ENCODE measurements around the gene ALKBH3.

ALKBH3 gene

DNA sequence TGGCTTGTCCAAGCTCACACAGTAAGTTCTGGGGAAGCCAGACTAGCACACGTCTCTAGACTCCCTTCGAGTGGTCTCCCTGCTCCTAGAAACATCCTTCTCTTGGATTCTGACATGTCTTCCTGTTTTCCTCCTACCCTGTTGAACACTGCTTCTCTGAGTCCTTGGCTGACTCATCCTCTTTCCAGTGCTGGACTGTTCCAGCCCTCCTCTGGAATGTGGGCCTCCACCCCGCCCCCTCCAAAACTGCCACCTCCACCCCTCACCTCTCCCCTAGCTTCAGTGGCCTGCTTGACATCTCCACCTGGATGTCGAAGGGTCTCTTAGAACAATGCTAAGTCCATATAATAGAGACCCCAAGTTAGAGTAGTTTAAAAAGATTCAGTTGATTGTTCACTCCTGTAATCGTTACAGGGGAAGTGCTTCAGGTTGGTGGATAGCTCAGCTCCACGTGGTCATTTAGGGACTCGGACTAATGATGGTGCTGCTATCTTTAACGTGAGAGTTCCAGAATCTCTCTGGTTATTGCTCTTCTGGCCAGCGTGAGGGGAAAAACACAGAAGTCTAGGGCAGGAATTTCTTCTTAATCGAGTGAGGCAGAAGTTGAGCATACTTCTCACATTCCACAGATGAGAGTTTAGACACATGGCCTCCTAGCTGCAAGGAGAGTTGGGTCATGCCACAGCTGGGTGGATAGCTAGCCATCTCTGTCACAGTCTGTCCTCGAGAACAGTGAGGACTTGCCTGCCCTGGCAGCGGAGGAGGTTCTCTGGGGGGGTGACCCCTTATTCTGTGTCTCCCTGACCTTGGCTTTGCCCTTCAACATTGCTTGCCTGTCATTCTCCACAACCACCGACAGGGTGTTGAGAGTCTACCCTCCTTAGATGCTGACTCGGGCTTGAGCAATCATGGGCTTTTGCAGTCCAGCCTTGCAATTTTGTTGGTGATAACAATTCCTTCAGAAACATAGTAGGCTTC lies 57.1 kb downstream of the ALKBH3 start:
- no peak for DNase-seq (ENCODE audit: low read depth in 2 of 2)

GRCh38 chr11:43941257-43941994 lies 60.8 kb downstream of the ALKBH3 start:
- no peak for DNase-seq (ENCODE audit: low read depth in 2 of 2)

DNA sequence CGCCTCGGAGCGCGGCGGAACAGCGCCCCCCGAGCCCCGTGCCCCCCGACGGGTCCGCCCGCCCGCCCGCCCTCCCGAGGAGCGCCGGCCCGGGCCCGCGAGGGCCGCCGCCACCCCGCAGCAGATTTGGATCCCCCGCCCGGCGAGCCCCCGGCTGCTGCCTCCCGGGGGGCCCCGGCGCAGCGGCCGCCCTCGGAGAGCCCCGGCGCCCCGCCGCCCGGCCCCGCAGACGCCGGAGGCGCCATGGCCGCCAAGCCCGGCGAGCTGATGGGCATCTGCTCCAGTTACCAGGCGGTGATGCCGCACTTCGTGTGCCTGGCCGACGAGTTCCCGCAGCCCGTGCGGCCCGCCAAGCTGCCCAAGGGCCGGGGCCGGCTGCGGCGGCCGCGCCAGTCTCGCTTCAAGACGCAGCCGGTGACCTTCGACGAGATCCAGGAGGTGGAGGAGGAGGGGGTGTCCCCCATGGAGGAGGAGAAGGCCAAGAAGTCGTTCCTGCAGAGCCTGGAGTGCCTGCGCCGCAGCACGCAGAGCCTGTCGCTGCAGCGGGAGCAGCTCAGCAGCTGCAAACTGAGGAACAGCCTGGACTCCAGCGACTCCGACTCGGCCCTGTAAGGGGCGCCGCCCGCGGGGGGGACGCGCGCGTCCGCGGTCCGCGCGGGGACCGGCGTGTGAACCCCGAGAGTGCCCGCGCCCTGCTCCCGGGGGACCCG lies 62.2 kb downstream of the ALKBH3 start:
- DNase-seq (ENCODE audit: low read depth in 2 of 2), result no peak

GRCh38 chr11:43943372-43943930 lies 62.8 kb downstream of the ALKBH3 start:
- DNase-seq (ENCODE audit: low read depth in 2 of 2), result no peak

DNA sequence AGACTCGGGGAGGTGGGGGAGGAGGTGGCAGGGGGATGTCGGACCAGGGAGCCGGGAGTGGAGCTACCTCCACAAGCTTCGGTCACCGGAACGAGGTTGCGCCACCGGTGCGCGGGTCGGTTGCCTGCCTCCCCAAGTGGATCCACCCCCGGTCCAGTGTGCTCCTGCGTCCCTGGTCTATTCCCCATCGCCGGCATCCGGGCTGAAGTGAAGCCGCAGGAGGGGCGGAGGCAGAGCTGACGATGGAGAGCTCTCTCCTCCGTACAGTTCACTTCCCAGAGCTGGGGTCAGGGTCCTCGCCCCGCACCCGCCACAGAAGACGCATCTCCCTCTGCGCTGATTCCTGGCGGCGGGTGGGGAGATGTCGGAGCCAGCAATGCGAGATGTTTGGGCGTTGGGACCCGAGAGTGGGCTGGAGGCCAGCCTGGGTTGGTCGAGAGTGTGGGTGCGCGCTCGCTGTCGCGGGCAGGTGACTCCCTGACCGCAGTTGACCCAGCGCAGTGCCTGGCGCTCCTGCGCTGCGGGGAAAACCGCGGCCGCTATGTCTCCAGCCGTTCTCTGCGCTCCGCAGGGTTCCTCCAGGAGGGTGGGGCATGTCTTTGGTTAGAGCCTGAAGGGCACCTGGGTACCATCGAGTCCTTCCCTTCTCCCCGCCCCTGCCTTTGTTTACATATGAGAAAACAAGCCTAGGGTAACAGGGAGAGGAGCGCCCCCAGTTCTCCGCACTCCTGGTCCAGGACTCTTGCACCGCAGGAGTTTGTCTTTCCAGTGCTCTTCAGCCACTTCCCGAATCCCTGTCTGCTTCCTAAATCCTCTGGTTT lies 63.5 kb downstream of the ALKBH3 start:
- peak in 1 of 2 donors; percentile 25 for DNase-seq (ENCODE audit: low read depth in 2 of 2)

- peak; percentile 51 to 52 for DNase-seq (ENCODE audit: low read depth in 2 of 2)
These were observed 64.2 kb downstream of the ALKBH3 start for GRCh38 chr11:43944761-43945311.

DNA sequence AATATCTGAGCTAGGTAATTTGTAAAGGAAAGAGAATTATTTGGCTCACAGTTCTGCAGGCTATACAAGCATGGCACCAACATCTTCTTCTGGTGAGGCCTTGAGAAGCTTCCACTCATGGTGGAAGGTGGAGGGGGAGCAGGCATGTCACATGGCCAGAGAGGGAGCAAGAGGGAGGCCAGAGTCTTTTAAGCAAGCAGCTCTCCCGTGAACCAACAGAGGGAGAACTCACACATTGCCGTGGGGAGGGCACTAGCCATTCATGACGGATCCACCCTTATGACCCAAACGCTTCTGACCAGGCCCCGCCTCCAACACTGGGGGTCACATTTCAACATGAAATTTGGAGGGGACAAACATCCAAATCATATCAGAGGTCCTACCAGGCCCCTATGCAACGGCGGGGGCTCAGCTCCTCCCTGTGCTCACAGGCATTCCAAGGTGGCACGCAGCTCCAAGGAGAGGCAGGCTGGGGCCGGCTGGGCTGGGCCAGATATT lies 66.4 kb downstream of the ALKBH3 start:
- DNase-seq (ENCODE audit: low read depth in 2 of 2), result no peak

- DNase-seq (ENCODE audit: low read depth in 2 of 2), result no peak
These were observed 67.2 kb downstream of the ALKBH3 start for GRCh38 chr11:43947815-43948214.

- no peak for DNase-seq (ENCODE audit: low read depth in 2 of 2)
These were observed 68.0 kb downstream of the ALKBH3 start for GRCh38 chr11:43948341-43949225.

GRCh38 chr11:43950311-43950855 lies 69.8 kb downstream of the ALKBH3 start:
- DNase-seq (ENCODE audit: low read depth in 2 of 2), result no peak

GRCh38 chr11:43951231-43951630 lies 70.6 kb downstream of the ALKBH3 start:
- DNase-seq (ENCODE audit: low read depth in 2 of 2), result no peak

- no peak for DNase-seq (ENCODE audit: low read depth in 2 of 2)
These were observed 71.4 kb downstream of the ALKBH3 start for GRCh38 chr11:43952020-43952400.

DNA sequence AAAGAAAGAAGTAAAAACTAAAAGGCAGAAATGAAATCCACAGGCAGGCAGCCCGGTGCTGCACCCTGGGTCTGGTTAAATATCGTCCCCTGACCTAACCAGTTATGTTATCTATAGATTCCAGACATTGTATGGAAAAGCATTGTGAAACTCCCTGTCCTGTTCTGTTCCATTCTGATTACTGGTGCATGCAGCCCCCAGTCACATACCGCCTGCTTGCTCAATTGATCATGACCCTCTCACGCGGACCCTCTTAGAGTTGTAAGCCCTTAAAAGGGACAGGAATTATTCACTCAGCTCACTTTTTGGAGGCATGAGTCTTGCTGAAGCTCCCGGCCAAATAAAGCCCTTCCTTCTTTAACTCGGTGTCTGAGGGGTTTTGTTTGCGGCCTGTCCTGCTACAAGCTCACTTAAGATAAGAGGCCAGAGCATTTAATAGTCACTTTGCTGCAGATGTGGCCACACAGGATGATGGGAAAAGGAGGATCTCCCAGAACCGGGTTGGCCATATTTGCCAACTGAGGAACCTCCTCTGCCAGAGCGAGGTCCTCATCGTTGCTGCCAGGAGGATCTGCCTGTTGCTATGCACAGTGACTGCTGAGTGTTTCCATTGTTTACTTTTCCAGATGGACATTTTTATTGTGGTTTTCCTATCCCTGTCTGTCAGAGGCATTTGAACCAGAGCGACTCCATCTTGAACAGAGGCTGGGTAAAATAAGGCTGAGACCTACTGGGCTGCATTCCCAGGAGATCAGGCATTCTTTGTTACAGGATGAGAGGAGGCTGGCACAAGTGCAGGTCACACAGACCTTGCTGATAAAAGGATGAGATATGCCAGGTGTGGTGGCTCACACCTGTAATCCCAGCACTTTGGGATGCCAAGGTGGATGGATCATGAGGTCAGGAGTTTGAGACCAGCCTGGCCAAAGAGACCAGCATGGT lies 72.0 kb downstream of the ALKBH3 start:
- no peak for DNase-seq (ENCODE audit: low read depth in 2 of 2)

GRCh38 chr11:43953521-43953920 lies 72.9 kb downstream of the ALKBH3 start:
- no peak for DNase-seq (ENCODE audit: low read depth in 2 of 2)

GRCh38 chr11:43954241-43954640 lies 73.6 kb downstream of the ALKBH3 start:
- no peak for DNase-seq (ENCODE audit: low read depth in 2 of 2)

- DNase-seq (ENCODE audit: low read depth in 2 of 2), result no peak
These were observed 74.9 kb downstream of the ALKBH3 start for GRCh38 chr11:43955381-43956118.

- DNase-seq (ENCODE audit: low read depth in 2 of 2), result no peak
These were observed 76.9 kb downstream of the ALKBH3 start for GRCh38 chr11:43957571-43957970.

All from stimulated activated CD8-positive, alpha-beta memory T cell treated with anti-CD3 and anti-CD28 coated beads, Interleukin-15, amount 100 ng/mL, for 48 hours (primary cell).